ENCODE measurements around the gene HAVCR2.
"Not testable (repeated sequence)": the region's sequence is repeated elsewhere in the genome, so short reads cannot be mapped to it uniquely, and the experiment has no call there.

The HAVCR2 gene

DNA sequence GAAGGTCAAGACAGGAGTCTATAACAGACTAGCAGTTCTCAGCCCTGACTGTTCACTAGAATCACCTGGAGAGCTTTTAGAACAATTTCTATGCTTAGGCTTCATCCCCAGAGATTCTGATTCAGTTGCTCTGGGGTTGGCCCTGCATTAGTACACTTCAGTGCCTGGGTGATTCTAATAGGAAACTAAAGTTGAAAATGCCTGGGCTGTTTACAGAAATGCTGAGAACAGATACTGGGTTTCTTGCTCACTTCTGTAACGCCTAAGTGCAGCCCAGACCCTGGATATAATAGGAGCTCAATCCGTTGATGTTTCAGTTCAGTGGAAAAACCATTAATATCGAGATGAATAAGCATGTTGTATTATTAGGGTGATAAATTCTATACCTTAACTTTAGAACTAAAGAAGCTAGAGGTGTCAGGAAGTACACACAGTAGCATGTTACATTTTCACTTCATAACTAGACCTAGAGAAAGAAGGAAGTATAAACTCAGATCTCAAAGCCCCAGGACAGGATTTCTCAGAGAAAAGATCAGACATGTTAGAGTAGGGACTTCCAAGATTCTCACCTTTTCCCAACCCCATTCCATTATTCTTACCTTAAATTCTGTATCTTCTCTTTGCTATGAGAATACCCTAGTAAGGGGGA, 20.4 kb downstream of the HAVCR2 start:
- no peak for DNase-seq

GRCh38 chr5:157086751-157087359, 22.0 kb downstream of the HAVCR2 start:
- no peak for DNase-seq

- peak; percentile 9 to 55 (median 34) for DNase-seq
Measured at GRCh38 chr5:157085930-157086329, 22.9 kb downstream of the HAVCR2 start.

GRCh38 chr5:157080286-157080685, 28.6 kb downstream of the HAVCR2 start:
- DNase-seq = peak in 1 of 4 experiments; percentile 42

- DNase-seq = peak in 3 of 4 experiments; percentile 13 to 55 (median 54)
Measured at GRCh38 chr5:157076558-157076957, 32.3 kb downstream of the HAVCR2 start.

- DNase-seq = no peak
Measured at GRCh38 chr5:157072508-157072907, 36.3 kb downstream of the HAVCR2 start.

DNA sequence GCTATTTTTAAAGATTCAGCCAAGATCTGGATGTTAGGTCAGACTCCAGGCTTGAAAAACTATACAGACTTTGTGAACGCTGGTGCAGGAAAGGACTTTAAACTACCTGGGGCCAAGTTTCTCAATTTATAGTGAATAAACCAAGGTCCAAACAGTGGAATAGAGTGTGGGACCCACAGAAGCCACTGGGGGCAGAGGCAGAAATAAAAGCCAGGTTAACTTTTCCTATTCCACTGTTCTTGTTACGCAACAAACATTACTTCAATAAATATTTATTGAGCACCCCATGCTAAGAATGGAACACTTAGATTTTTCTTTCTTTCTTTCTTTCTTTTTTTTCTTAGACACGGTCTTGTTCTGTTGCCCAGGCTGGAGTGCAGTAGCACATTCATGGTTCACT, 38.9 kb downstream of the HAVCR2 start:
- no peak for DNase-seq

GRCh38 chr5:157068785-157069184, 40.1 kb downstream of the HAVCR2 start:
- DNase-seq = no peak

DNA sequence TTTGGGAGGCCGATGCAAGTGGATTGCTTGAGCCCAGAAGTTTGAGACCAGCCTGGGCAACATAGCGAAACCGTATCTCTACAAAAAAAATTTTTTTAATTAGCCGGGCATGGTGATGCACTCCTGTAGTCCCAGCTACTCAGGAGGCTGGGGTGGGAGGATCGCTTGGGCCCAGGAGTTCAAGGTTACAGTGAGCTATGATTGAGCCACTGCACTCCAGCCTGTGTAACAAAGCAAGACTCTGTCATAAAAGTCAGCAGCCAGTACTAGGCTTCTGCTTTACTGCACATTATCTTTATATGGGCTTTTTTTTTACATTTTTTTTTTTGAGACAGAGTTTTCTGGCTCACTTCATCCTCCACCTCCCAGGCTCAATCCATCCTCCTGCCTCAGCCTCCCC, 40.5 kb downstream of the HAVCR2 start:
- DNase-seq = no peak

DNA sequence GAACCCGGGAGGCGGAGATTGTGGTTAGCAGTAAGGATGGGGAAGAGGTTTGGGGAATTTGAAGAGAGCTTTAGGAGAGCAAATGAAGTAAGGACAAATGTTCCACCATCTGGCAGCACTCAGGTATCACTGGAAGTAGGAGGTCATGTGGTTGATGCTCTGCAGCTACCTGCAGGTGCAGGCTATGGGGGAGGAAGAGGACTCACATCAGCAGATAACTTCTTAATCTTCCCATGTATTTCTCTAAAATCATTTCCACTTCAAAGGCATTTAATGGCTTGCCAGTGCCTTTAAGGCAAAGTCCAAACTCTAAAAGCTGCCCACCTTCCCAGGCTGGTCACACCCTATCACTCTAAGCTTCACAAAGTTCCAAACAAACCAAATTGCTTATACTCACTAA, 41.8 kb downstream of the HAVCR2 start:
- no peak for DNase-seq

GRCh38 chr5:157066080-157066479, 42.8 kb downstream of the HAVCR2 start:
- no peak for DNase-seq

- DNase-seq = no peak
Measured at GRCh38 chr5:157063776-157064430, 44.9 kb downstream of the HAVCR2 start.

DNA sequence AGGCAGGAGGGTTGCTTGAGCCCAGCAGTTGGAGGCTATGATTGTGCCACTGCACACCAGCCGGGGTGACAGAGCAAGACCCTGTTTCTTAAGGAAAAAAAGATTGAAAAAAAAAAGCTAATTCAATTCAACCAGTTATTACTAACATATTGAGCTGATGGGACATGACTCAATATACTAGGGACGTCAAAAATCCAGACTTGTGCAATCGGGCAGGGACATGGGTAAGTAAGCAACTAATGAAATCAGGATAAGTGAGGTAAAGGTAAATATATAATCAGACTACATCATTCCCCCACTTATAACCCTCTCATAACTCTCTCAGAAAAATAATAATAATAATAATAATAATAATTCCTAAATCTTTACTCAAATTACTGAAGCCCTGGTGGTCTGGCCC, 49.0 kb downstream of the HAVCR2 start:
- no peak for DNase-seq

DNA sequence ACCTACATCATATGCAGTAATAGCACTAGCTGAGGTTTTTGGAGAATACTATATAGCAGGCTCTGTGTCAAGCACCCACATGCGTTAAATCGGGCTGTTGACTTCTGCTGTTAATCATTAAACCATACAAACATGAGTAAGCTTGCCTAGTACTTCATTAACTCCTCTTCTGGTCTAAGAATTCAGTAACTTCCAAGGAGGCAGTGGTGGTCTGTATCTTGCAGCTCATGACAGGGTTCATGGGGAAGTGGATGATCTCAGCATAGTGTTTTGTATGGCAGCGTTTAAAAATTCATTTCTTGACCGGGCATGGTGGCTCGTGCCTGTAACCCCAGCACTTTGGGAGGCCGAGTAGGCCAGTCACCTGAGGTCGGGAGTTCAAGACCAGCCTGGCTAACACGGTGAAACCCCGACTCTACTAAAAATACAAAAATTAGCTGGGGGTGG, 49.7 kb downstream of the HAVCR2 start, which contains the start of gene HAVCR1:
Gene HAVCR1, minus strand, starts transcription at position 24 of the 447 bp plus-strand sequence. CDS start 1,173 bp downstream, outside the sequence.
- DNase-seq = no peak

- DNase-seq = no peak
Measured at GRCh38 chr5:157057459-157058370, 51.1 kb downstream of the HAVCR2 start.

DNA sequence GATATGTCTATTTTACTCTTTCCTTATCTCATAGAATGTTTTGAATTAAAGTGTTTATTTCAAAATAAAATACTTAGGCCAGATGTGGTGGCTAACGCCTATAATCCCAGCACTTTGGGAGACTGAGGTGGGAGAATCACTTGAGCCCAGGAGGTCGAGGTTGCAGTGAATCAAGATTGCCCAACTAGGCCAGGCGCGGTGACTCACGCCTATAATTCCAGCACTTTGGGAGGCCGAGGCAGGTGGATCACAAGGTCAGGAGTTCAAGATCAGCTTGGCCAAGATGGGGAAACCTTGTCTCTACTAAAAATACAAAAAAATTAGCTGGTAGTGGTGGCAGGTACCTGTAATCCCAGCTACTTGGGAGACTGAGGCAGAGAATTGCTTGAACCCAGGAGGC, 52.0 kb downstream of the HAVCR2 start:
- DNase-seq = not testable (repeated sequence)

GRCh38 chr5:157051604-157052245, 57.1 kb downstream of the HAVCR2 start:
- DNase-seq = no peak

DNA sequence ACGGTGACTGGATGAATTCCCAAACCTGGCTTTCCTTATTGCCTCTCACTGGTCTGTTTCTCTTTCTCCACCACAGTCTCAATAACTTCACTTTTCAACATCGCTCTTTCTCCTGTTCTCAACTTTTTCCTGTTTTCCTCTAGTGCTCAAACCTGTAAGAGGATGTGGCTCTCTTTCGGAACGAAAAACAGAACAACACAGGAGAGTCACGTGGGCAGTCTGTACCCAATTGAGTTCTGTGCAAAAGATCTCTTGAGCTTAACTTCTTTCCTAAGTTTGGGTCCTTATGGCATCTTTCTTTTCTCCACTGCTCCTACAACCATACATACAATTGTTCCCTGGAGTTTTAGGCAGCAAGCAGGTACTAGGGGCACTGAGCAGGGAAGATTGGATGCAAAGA, 58.8 kb downstream of the HAVCR2 start:
- DNase-seq = peak in 2 of 4 experiments; percentile 12 to 19

DNA sequence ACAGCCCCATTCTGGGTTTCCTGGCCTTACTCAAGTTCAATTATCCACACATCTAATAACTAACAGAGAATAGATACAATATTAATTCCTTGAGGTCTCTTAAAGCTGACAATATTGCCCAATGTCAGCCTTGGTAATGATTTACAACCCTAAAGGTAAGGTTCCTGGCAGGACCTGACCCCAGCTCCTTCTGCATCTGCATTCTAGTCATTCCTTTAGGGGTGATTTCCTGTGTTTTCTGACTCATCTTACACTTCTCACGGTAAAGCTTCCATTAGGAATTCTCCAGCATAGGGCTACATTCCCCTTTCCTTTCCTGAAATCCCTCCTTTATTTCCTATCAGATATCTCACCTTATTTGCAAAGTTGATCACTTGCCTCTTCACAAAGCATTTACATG, 59.2 kb downstream of the HAVCR2 start:
- no peak for DNase-seq

- DNase-seq = no peak
Measured at GRCh38 chr5:157047898-157048297, 60.9 kb downstream of the HAVCR2 start.

DNA sequence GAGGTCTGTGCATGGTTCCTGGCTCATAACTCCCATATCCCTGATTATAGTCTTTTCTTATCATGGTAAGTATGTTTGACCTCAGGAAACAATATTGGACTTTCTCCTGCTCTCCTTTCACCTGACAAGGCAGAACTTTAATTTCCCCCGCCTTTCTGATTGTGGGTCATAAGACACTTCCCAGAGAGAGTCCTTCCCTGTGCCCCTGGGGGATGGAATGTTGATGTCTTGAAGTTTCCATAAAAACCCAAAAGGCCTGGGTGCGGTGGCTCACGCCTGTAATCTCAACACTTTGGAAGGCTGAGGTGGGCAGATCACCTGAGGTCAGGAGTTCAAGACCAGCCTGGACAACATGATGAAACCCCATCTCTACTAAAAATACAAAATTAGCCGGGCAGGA, 61.8 kb downstream of the HAVCR2 start:
- not testable (repeated sequence) for DNase-seq

- DNase-seq = peak in 1 of 4 experiments; percentile 5
Measured at GRCh38 chr5:157046041-157046440, 62.8 kb downstream of the HAVCR2 start.
